IMR-90 (cell line): ENCODE data around the gene AP2A1. TPM values are rescaled to one million over a fixed set of nuclear protein-coding genes. Genes with fewer than 3 reads are reported as not detected.

Source experiments
- ATAC-seq: fragments of 200-7000 bp; cut with Tn5 transposase; 2 replicates; pipeline ENCODE4 v1.9.1; 2020; ENCODE audit warnings: low read depth, mild to moderate bottlenecking, moderate library complexity
- BruUV-seq: library from RNA; stranded (reverse); fragments of 400-500 nt; replicated peaks from 2 replicates; lab custom pipeline; 2021; lab: Mats Ljungman, UMichigan
- CTCF ChIA-PET: fragments of 300-600 bp; formaldehyde crosslinking; extraction: SDS; loops from one replicate; lab custom pipeline; 2021; ENCODE audit warnings: antibody characterized with exemption; lab: Yijun Ruan, JAX
- POLR2A ChIA-PET: fragments of 300-600 bp; sonication (Branson Sonifier 250); formaldehyde crosslinking; loops from one replicate; lab custom pipeline; 2022; ENCODE audit warnings: antibody characterized with exemption; ENCODE audit not compliant: unreplicated experiment; lab: Charles Lee
- DNase-seq: peaks from one replicate; pipeline ENCODE4 v3.0.0; 2013
- H2AFZ ChIP-seq: replicated peaks from 2 replicates; pipeline ENCODE3; 2013; ENCODE audit warnings: low read length, mild to moderate bottlenecking; ENCODE audit not compliant: poor library complexity
- H2AK5ac ChIP-seq: 2 replicates; pipeline ENCODE4 v1.6.1; 2013; ENCODE audit warnings: low read depth, low read length, inconsistent platforms
- H2AK9ac ChIP-seq: replicated peaks from 2 replicates; pipeline ENCODE3; 2013; ENCODE audit warnings: mild to moderate bottlenecking, low read depth, low read length, moderate library complexity; ENCODE audit not compliant: poor library complexity
- H2BK120ac ChIP-seq: 2 replicates; pipeline ENCODE4 v1.6.1; 2013; ENCODE audit warnings: low read depth, low read length, inconsistent platforms
- H2BK15ac ChIP-seq: 3 replicates; pipeline ENCODE4 v1.6.1; 2013; ENCODE audit warnings: low read depth, low read length, inconsistent platforms
- H2BK20ac ChIP-seq: 2 replicates; pipeline ENCODE4 v1.6.1; 2013; ENCODE audit warnings: low read depth, mild to moderate bottlenecking, inconsistent platforms, low read length, moderate library complexity
- H2BK5ac ChIP-seq: 2 replicates; pipeline ENCODE4 v1.6.1; 2013; ENCODE audit warnings: mild to moderate bottlenecking, low read depth, low read length, inconsistent platforms; ENCODE audit not compliant: poor library complexity, severe bottlenecking
- H3K14ac ChIP-seq: replicated peaks from 2 replicates; pipeline ENCODE4 v1.6.1; 2013; ENCODE audit warnings: low read depth, low read length, inconsistent platforms
- H3K18ac ChIP-seq: 2 replicates; pipeline ENCODE4 v1.6.1; 2013; ENCODE audit warnings: low read depth, low read length, control low read depth
- H3K23ac ChIP-seq: 2 replicates; pipeline ENCODE4 v1.6.1; 2013; ENCODE audit warnings: low read depth, low read length, inconsistent platforms
- H3K27ac ChIP-seq: 2 replicates; pipeline ENCODE4 v1.5.1; 2013; ENCODE audit warnings: mild to moderate bottlenecking, control low read depth, low read length; ENCODE audit not compliant: insufficient read depth
- H3K27me3 ChIP-seq: 2 replicates; pipeline ENCODE4 v1.6.1; 2013; ENCODE audit warnings: low read length; ENCODE audit not compliant: control insufficient read depth, insufficient read depth
- H3K36me3 ChIP-seq: 2 replicates; pipeline ENCODE4 v1.6.1; 2013; ENCODE audit warnings: low read length, mixed read lengths; ENCODE audit not compliant: control insufficient read depth, insufficient read depth
- H3K4ac ChIP-seq: 2 replicates; pipeline ENCODE4 v1.6.1; 2013; ENCODE audit warnings: low read depth, low read length, inconsistent platforms
- H3K4me1 ChIP-seq: 2 replicates; pipeline ENCODE4 v1.6.1; 2013; ENCODE audit warnings: low read length, mixed read lengths; ENCODE audit not compliant: control insufficient read depth, insufficient read depth
- H3K4me2 ChIP-seq: 2 replicates; pipeline ENCODE4 v1.6.1; 2013; ENCODE audit warnings: low read depth, mild to moderate bottlenecking, control low read depth, low read length, moderate library complexity
- H3K4me3 ChIP-seq: 2 replicates; pipeline ENCODE4 v1.5.1; 2013; ENCODE audit warnings: low read depth, mild to moderate bottlenecking, control low read depth, low read length, moderate library complexity; ENCODE audit not compliant: insufficient read depth
- H3K56ac ChIP-seq: 2 replicates; pipeline ENCODE4 v1.6.1; 2013; ENCODE audit warnings: low read length, inconsistent platforms; ENCODE audit not compliant: insufficient read depth; ENCODE audit errors: extremely low read depth
- H3K79me1 ChIP-seq, 2 experiments: 2 replicates each; pipeline ENCODE4 v1.6.1; 2013; ENCODE audit warnings: low read length in 2 of 2, inconsistent platforms in 1 of 2, low read depth in 1 of 2
- H3K9ac ChIP-seq: 2 replicates; pipeline ENCODE4 v1.6.1; 2013; ENCODE audit warnings: low read depth, low read length, control low read depth
- H3K9me1 ChIP-seq: 2 replicates; pipeline ENCODE4 v1.6.1; 2013; ENCODE audit warnings: low read length, inconsistent platforms; ENCODE audit not compliant: insufficient read depth
- H3K9me3 ChIP-seq: 2 replicates; pipeline ENCODE4 v1.6.1; 2013; ENCODE audit warnings: low read length; ENCODE audit not compliant: control insufficient read depth, insufficient read depth
- H4K20me1 ChIP-seq: 2 replicates; pipeline ENCODE4 v1.6.1; 2013; ENCODE audit warnings: low read length, inconsistent platforms; ENCODE audit not compliant: insufficient read depth
- H4K5ac ChIP-seq: 2 replicates; pipeline ENCODE4 v1.6.1; 2013; ENCODE audit warnings: mild to moderate bottlenecking, low read depth, low read length, control low read depth
- H4K8ac ChIP-seq, 2 experiments: 2 replicates each; pipeline ENCODE4 v1.6.1; 2013; ENCODE audit warnings: low read depth in 2 of 2, low read length in 2 of 2, control low read depth in 1 of 2, inconsistent platforms in 1 of 2
- H4K91ac ChIP-seq: 2 replicates; pipeline ENCODE4 v1.6.1; 2013; ENCODE audit warnings: low read depth, low read length, inconsistent platforms; ENCODE audit not compliant: insufficient read depth
- CEBPB ChIP-seq: IDR thresholded peaks from 2 replicates; pipeline ENCODE4 v1.6.1; 2012; ENCODE audit warnings: low read depth, low read length, improper control_type of control experiment
- MXI1 ChIP-seq: IDR thresholded peaks from 2 replicates; pipeline ENCODE4 v1.6.1; 2012; ENCODE audit warnings: low read depth, mild to moderate bottlenecking, low read length, moderate library complexity, borderline replicate concordance
- WGBS, 2 experiments: methylation state at CpG; one replicate each; pipeline versions ENCODE4 v1.1.5 to v1.1.7; 2013; ENCODE audit warnings: missing lambda C conversion rate in 2 of 2; ENCODE audit not compliant: insufficient read length in 1 of 2; ENCODE audit errors: extremely low coverage in 2 of 2; 5-methylcytosine and 5-hydroxymethylcytosine counted together
- dilution Hi-C: fragments of 300-500 bp; cut with HindIII; formaldehyde crosslinking; loops from one replicate; pipeline ENCODE4 v1.14.3; 2018; ENCODE audit warnings: low sequenced_read_pairs; ENCODE audit not compliant: unreplicated experiment
- in situ Hi-C: fragments of 300-500 bp; cut with MboI; formaldehyde crosslinking; loops from 3 replicates; pipeline ENCODE4 v1.14.3; 2019; ENCODE audit warnings: low sequenced_read_pairs, inconsistent platforms, mixed read lengths
- intact Hi-C: fragments of 100-400 bp; cut with micrococcal nuclease; formaldehyde crosslinking; loops from 2 replicates; pipeline ENCODE4 v1.10.0; 2022
- polyA plus RNA-seq, 3 experiments: library from polyadenylated mRNA; depleted of rRNA; stranded (reverse); fragments of >200 nt; gene quantifications; 2 replicates each; pipeline ENCODE4 v1.2.3, GENCODE V29; 2012; ENCODE audit warnings: low replicate concordance in 1 of 3
- total RNA-seq: library from RNA; depleted of rRNA; stranded (reverse); fragments of >200 nt; gene quantifications from 2 replicates; pipeline ENCODE4 v1.2.3, GENCODE V29; 2012

Gene AP2A1
- total and polyA plus RNA-seq, 2 of the 4 experiments (the other 2 are of a cell fraction): 40.7 to 122 TPM

DNA sequence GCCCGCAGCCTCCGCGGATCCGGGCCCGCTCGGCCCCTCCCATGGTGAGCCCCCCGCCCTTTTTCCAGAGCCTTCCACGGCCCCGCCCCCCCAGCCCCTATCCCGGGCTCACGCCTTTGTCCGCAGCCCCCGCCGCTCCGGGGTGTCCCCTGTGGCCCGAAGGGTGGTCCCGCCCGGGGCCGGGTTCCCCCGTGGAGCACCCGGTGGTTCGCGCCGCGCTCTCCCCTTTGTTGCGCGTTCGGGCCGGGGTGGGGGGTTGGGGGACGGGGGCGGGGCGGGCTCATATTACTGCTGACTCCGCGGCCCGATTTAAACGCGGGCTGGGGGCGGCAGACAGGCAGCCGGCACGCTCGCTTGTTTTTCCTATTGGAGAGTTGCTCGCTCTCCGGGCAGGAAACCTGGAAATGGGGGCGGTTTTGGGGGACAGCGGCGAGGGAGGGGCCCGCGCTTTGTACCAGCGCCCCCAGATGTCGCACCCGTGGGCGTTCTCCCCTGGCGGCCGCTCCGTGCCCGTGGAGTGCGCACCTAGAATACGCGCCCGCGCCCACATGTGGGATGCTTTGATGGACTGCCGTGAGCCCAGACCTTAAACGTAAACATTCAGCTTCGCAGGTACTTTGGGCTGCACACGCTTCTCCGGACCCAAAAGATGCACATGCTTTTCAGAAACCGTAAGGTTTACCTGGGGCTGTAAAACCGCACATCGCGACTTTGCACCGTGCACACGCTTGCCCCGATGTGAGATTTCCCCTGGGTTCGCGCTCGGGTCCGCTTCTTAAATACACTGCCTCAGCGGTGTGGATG lies 84.9 kb downstream of the AP2A1 start:
- H4K8ac ChIP-seq: no peak overlapping the region
- peak overlapping the region; percentile 90 for H2AFZ ChIP-seq
- no peak overlapping the region for H2BK20ac ChIP-seq
- peak overlapping the region; percentile 95 for H2AK9ac ChIP-seq
- peak overlapping the region; percentile 74 for H3K14ac ChIP-seq
- peak overlapping the region; percentile 94 for H3K4me2 ChIP-seq
- peak overlapping the region; percentile 60 for H3K4me3 ChIP-seq
- H3K36me3 ChIP-seq: peaks cover 25% of the 10 kb centered on the region
- H3K4me1 ChIP-seq: peaks cover 16% of the 10 kb centered on the region
- 3% methylated on average over 27 of the region's 78 CpGs; no CpG with 5 or more reads in 1 of the 2 experiments for WGBS, 2 experiments
- dilution Hi-C loops (no loop called here), intact Hi-C loops (no loop called here), in situ Hi-C loops (loop anchor here (10.0 kb wide), 1 partner anchor 167 kb away; the partner anchor contains the start of gene ADM5)
- no peak overlapping the region; the same call in 1 of the 2 replicates for H3K18ac ChIP-seq
- peak overlapping the region; percentile 94 for H3K27ac ChIP-seq
- no TSS peak for BruUV-seq
- ChIA-PET POLR2A (no interaction called here), CTCF (no interaction called here)
- H3K23ac ChIP-seq: peak overlapping the region; percentile 87
- no peaks in the 10 kb centered on the region for H3K9me3 ChIP-seq
- H4K20me1 ChIP-seq: peaks cover 58% of the 10 kb centered on the region
- H4K91ac ChIP-seq: no peak overlapping the region
- H2BK120ac ChIP-seq: no peak overlapping the region
- TF ChIP-seq MXI1: peak; percentile 30; the same call in 1 of the 2 replicates
- no peak for TF ChIP-seq CEBPB
- DNase-seq: no peak
- ATAC-seq: peak; percentile 19
- H3K56ac ChIP-seq: 0 out of 2 replicates have a peak overlapping the region, but pooled peaks have one; percentile 27
- H2AK5ac ChIP-seq: peak overlapping the region; percentile 81
- peak overlapping the region; percentile 48 for H2BK5ac ChIP-seq
- H4K5ac ChIP-seq: no peak overlapping the region
- no peaks in the 10 kb centered on the region for H3K27me3 ChIP-seq
- H3K9me1 ChIP-seq: peaks cover 15% of the 10 kb centered on the region
- H3K9ac ChIP-seq: peak overlapping the region; percentile 65
- peak overlapping the region; percentile 41; the same call in 1 of the 2 replicates for H3K4ac ChIP-seq
- H3K79me1 ChIP-seq: peaks cover 27 to 79% of the 10 kb centered on the region in 2 experiments
- H2BK15ac ChIP-seq: no peak overlapping the region
